ENCODE data around the gene GNAT2. TPM values are rescaled to one million over a fixed set of nuclear protein-coding genes. Genes with fewer than 3 reads are reported as not detected.

GNAT2 gene
- total RNA-seq, 2 donors from 2014 or later = 0.32 to 0.54 TPM

Other genes with a start within 250 kb of the GNAT2 start
- gene SORT1, start 221.7 kb downstream of the GNAT2 start, total RNA-seq = under 1 TPM; 0.66 to 0.78 TPM
- 100 to 1,000 TPM; 106 to 198 TPM for gene PSMA5, start 193.2 kb downstream of the GNAT2 start, total RNA-seq
- gene SYPL2, start 153.1 kb downstream of the GNAT2 start, total RNA-seq = not detected
- gene ATXN7L2, start 135.7 kb downstream of the GNAT2 start, total RNA-seq = 10 to 100 TPM; 14.5 to 15.3 TPM
- gene CYB561D1, start 125.5 kb downstream of the GNAT2 start, total RNA-seq = 10 to 100 TPM in 1 of 2 donors, 1 to 10 TPM in 1; 7.6 to 19.2 TPM
- gene AMIGO1, start 109.9 kb downstream of the GNAT2 start, total RNA-seq = 1 to 10 TPM; 1.1 to 1.2 TPM
- gene GPR61, start 79.7 kb downstream of the GNAT2 start, total RNA-seq = under 1 TPM in 1 of 2 donors, not detected in 1; 0.45 TPM
- gene GNAI3, start 71.0 kb downstream of the GNAT2 start, total RNA-seq = 10 to 100 TPM in 1 of 2 donors, 1 to 10 TPM in 1; 10.0 to 11.6 TPM
- gene AMPD2, start 221 bp upstream of the GNAT2 start, total RNA-seq = 100 to 1,000 TPM in 1 of 2 donors, 10 to 100 TPM in 1; 97.1 to 135 TPM
- gene GSTM4, start 36.5 kb upstream of the GNAT2 start, total RNA-seq = 10 to 100 TPM; 16.2 to 20.1 TPM
- 10 to 100 TPM; 18.5 to 27.5 TPM for gene GSTM2, start 48.4 kb upstream of the GNAT2 start, total RNA-seq
- gene GSTM1, start 68.2 kb upstream of the GNAT2 start, total RNA-seq = 10 to 100 TPM in 1 of 2 donors, not detected in 1; 86.5 TPM
- gene GSTM5, start 92.6 kb upstream of the GNAT2 start, total RNA-seq = not detected
- gene GSTM3, start 121.4 kb upstream of the GNAT2 start, total RNA-seq = 10 to 100 TPM in 1 of 2 donors, 1 to 10 TPM in 1; 8.9 to 30.2 TPM
- not detected for gene EPS8L3, start 144.3 kb upstream of the GNAT2 start, total RNA-seq

Data from activated T-helper 17 cell treated with anti-CD3 and anti-CD28 coated beads, Interleukin-2, amount 50 U/mL, for 72 hours (primary cell).